Spinal cord (tissue), 10 donors: ENCODE results near the gene HCN3. TPM values are rescaled to one million over a fixed set of nuclear protein-coding genes. Genes with fewer than 3 reads are reported as not detected.
"Not testable (repeated sequence)": the region's sequence is repeated elsewhere in the genome, so short reads cannot be mapped to it uniquely, and the experiment has no call there.

ENCODE experiments used
- DNase-seq, 6 donors: peaks; one replicate each; pipeline versions ENCODE4 v3.0.0 to v3.0.0-alpha.2; 2013 to 2015; ENCODE audit warnings: low spot score in 6 of 6, low read depth in 4 of 6
- H3K27ac ChIP-seq: one replicate; pipeline ENCODE4 v1.5.1; 2013; ENCODE audit warnings: low read depth, low read length, control low read depth
- H3K27me3 ChIP-seq: one replicate; pipeline ENCODE4 v1.6.1; 2013; ENCODE audit warnings: low read length; ENCODE audit not compliant: control insufficient read depth, insufficient read depth
- H3K36me3 ChIP-seq: one replicate; pipeline ENCODE4 v1.6.1; 2013; ENCODE audit warnings: low read length; ENCODE audit not compliant: control insufficient read depth, insufficient read depth
- H3K4me1 ChIP-seq: one replicate; pipeline ENCODE4 v1.6.1; 2013; ENCODE audit warnings: low read length; ENCODE audit not compliant: control insufficient read depth, insufficient read depth
- H3K4me3 ChIP-seq: one replicate; pipeline ENCODE4 v1.5.1; 2013; ENCODE audit warnings: low read depth, low read length, control low read depth
- H3K9me3 ChIP-seq: one replicate; pipeline ENCODE4 v1.6.1; 2013; ENCODE audit warnings: low read length; ENCODE audit not compliant: control insufficient read depth, insufficient read depth
- WGBS: methylation state at CpG from one replicate; pipeline ENCODE4 v1.1.5; 2013; ENCODE audit warnings: missing lambda C conversion rate; ENCODE audit not compliant: insufficient coverage; 5-methylcytosine and 5-hydroxymethylcytosine counted together
- polyA plus RNA-seq, 2 donors: library from polyadenylated mRNA; unstranded; fragments of 120-200 nt; gene quantifications; one replicate each; pipeline ENCODE4 v1.2.1, GENCODE V29; 2013; ENCODE audit not compliant: insufficient read length in 2 of 2
- total RNA-seq, 2 donors: library from RNA; depleted of rRNA in 1 of 2; stranded (reverse); fragments of 120-200 nt in 1 of 2; fragments of >200 nt in 1 of 2; gene quantifications; one replicate each; pipeline versions ENCODE4 v1.2.3 to v1.2.4, GENCODE V29; 2013 to 2014
- donor health status: healthy.

HCN3 gene
- total and polyA plus RNA-seq, 4 donors, result 6.1 to 36.0 (median 18.8) TPM

DNA sequence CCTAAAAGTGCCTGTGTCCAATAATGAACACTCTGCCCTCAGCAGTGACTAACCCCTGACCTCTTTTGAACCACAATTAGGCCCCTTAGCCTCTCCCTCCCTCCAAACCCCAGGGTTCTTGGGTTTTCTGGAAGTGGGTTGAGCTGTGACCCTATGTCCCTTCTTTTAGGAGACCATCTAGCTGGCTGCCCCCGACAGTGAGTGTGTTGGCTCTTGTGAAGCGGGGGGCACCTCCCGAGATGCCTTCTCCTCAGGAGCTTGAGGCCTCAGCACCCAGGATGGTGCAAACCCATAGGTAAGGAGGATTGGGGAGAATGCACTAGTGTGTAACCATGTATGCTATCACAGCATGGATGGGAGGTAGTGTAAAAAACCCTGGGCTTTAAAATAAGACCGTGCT is 50.7 kb downstream of the HCN3 start:
- Histone ChIP-seq H3K4me3 (no peak overlapping the region), H3K9me3 (no peaks in the 10 kb centered on the region), H3K27ac (no peak overlapping the region), H3K36me3 (peaks cover 66% of the 10 kb centered on the region), H3K27me3 (no peaks in the 10 kb centered on the region), H3K4me1 (peaks cover 23% of the 10 kb centered on the region)
- WGBS, result 90% methylated on average over 4 of the region's 4 CpGs
- no peak for DNase-seq

DNA sequence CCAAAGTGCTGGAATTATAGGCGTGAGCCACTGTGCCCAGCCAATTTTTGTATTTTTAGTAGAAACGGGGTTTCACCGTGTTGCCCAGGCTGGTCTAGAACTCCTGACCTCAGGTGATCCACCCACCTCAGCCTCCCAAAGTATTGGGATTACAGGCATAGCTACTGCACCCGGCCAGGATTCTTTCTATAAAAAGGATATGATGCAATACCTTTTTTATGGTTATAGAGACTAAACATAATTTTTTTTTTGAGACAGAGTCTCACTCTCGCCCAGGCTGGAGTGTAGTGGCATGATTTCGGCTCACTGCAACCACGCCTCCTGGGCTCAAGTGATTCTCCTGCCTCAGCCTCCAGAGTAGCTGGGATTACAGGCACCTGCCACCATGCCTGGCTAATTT is 51.6 kb downstream of the HCN3 start:
- WGBS, result 98% methylated on average over 6 of the region's 7 CpGs
- H3K27me3 ChIP-seq, H3K4me3 ChIP-seq, DNase-seq, H3K9me3 ChIP-seq, H3K27ac ChIP-seq: not testable (repeated sequence)
- H3K4me1 ChIP-seq, result peaks cover 19% of the 10 kb centered on the region
- H3K36me3 ChIP-seq, result peaks cover 66% of the 10 kb centered on the region

DNA sequence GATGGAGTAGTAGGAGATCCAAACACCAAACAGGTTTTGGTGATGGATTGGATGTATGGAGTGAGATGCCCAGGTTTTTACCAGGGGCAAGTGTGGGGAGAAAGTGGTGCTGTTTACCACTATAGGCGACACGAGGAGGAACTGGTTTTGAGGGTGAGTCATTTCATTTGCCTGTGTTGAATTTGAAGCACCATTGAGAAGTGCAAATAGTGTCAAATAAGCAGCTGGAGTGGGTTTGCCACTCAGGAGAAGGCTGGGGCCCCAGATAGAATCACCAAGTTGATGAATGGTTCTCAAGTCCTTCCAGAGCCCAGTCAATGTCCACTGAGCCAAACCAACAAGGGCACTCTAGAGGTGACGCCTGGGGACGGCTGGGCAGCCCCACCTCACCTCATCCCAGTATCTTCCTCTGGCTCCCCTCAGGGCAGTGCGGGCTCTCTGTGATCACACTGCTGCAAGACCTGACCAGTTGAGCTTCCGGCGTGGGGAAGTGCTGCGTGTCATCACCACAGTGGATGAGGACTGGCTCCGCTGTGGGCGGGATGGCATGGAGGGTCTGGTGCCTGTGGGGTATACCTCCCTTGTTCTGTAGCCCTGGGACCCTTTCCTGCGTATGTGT is 52.8 kb downstream of the HCN3 start:
- Histone ChIP-seq H3K9me3 (no peaks in the 10 kb centered on the region), H3K4me1 (peaks cover 9% of the 10 kb centered on the region), H3K36me3 (peaks cover 68% of the 10 kb centered on the region), H3K27ac (no peak overlapping the region), H3K27me3 (no peaks in the 10 kb centered on the region), H3K4me3 (no peak overlapping the region)
- no peak for DNase-seq
- WGBS, result 96% methylated on average over 10 of the region's 11 CpGs

DNA sequence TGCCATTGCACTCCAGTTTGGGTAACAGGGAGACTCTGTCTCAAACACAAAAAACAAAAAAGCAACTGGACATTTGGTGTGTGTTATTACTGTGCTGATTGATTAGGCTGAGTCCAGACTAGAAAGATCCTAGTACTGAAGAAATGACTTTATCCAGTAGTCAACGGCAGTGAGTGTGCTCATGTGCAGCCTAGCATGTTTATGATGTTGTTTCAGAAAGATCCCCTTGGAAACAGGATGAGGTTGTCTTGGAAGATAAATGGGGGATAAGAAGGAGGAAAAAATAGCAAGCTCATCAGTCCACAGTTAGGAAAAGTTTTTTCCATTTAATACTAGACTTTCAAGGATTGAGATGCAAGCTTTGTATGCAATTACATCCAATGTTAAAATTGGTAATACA is 57.7 kb downstream of the HCN3 start:
- H3K4me3 ChIP-seq, result no peak overlapping the region
- DNase-seq, result peak in 1 of 6 donors; percentile 9
- peaks cover 35% of the 10 kb centered on the region for H3K36me3 ChIP-seq
- H3K27me3 ChIP-seq, result no peaks in the 10 kb centered on the region
- WGBS, result 43% methylated on average over 1 of the region's 1 CpG
- no peaks in the 10 kb centered on the region for H3K4me1 ChIP-seq
- no peaks in the 10 kb centered on the region for H3K9me3 ChIP-seq
- H3K27ac ChIP-seq, result no peak overlapping the region

Other genes starting within 250 kb of the HCN3 start
- gene DCST2, start 243.7 kb upstream of the HCN3 start, total RNA-seq, result 1 to 10 TPM in 1 of 2 donors, under 1 TPM in 1; 0.10 to 1.0 TPM
- gene DCST2, start 243.7 kb upstream of the HCN3 start, polyA plus RNA-seq, result 1 to 10 TPM; 1.1 to 1.2 TPM
- gene DCST1, start 243.6 kb upstream of the HCN3 start, total RNA-seq, result not detected
- gene DCST1, start 243.6 kb upstream of the HCN3 start, polyA plus RNA-seq, result under 1 TPM; 0.11 to 0.33 TPM
- 10 to 100 TPM; 29.9 to 58.5 TPM for gene ADAM15, start 226.1 kb upstream of the HCN3 start, total RNA-seq
- 100 to 1,000 TPM in 1 of 2 donors, 10 to 100 TPM in 1; 73.1 to 100 TPM for gene ADAM15, start 226.1 kb upstream of the HCN3 start, polyA plus RNA-seq
- 10 to 100 TPM in 1 of 2 donors, 1 to 10 TPM in 1; 3.5 to 13.9 TPM for gene EFNA4, start 213.7 kb upstream of the HCN3 start, total RNA-seq
- gene EFNA4, start 213.7 kb upstream of the HCN3 start, polyA plus RNA-seq, result 1 to 10 TPM; 5.1 to 6.8 TPM
- gene EFNA3, start 198.6 kb upstream of the HCN3 start, total RNA-seq, result 10 to 100 TPM; 12.3 to 13.6 TPM
- 10 to 100 TPM; 46.6 to 50.6 TPM for gene EFNA3, start 198.6 kb upstream of the HCN3 start, polyA plus RNA-seq
- 10 to 100 TPM; 14.8 to 27.8 TPM for gene EFNA1, start 149.6 kb upstream of the HCN3 start, total RNA-seq
- gene EFNA1, start 149.6 kb upstream of the HCN3 start, polyA plus RNA-seq, result 10 to 100 TPM; 17.9 to 23.3 TPM
- 10 to 100 TPM; 12.1 to 35.8 TPM for gene SLC50A1, start 141.6 kb upstream of the HCN3 start, total RNA-seq
- gene SLC50A1, start 141.6 kb upstream of the HCN3 start, polyA plus RNA-seq, result 10 to 100 TPM; 18.2 to 26.9 TPM
- gene DPM3, start 136.9 kb upstream of the HCN3 start, total RNA-seq, result 10 to 100 TPM; 16.2 to 46.6 TPM
- 10 to 100 TPM; 41.7 to 47.2 TPM for gene DPM3, start 136.9 kb upstream of the HCN3 start, polyA plus RNA-seq
- gene KRTCAP2, start 104.2 kb upstream of the HCN3 start, total RNA-seq, result 100 to 1,000 TPM in 1 of 2 donors, 10 to 100 TPM in 1; 81.9 to 140 TPM
- 100 to 1,000 TPM; 130 to 132 TPM for gene KRTCAP2, start 104.2 kb upstream of the HCN3 start, polyA plus RNA-seq
- 1 to 10 TPM; 6.7 to 6.8 TPM for gene TRIM46, start 103.6 kb upstream of the HCN3 start, total RNA-seq
- 10 to 100 TPM; 29.5 to 37.6 TPM for gene TRIM46, start 103.6 kb upstream of the HCN3 start, polyA plus RNA-seq
- gene THBS3, start 69.6 kb upstream of the HCN3 start, total RNA-seq, result 10 to 100 TPM; 18.2 to 39.1 TPM
- 10 to 100 TPM; 34.4 to 57.6 TPM for gene THBS3, start 69.6 kb upstream of the HCN3 start, polyA plus RNA-seq
- gene MTX1, start 68.8 kb upstream of the HCN3 start, total RNA-seq, result 10 to 100 TPM; 15.8 to 43.1 TPM
- 10 to 100 TPM; 35.8 to 40.2 TPM for gene MTX1, start 68.8 kb upstream of the HCN3 start, polyA plus RNA-seq
- gene ENTREP3, start 22.0 kb upstream of the HCN3 start, total RNA-seq, result 1 to 10 TPM; 8.5 to 9.8 TPM
- gene ENTREP3, start 22.0 kb upstream of the HCN3 start, polyA plus RNA-seq, result 10 to 100 TPM; 30.6 to 42.5 TPM
- gene SCAMP3, start 15.1 kb upstream of the HCN3 start, total RNA-seq, result 10 to 100 TPM; 26.3 to 51.2 TPM
- 100 to 1,000 TPM in 1 of 2 donors, 10 to 100 TPM in 1; 89.1 to 103 TPM for gene SCAMP3, start 15.1 kb upstream of the HCN3 start, polyA plus RNA-seq
- 10 to 100 TPM; 25.2 to 42.6 TPM for gene CLK2, start 4.0 kb upstream of the HCN3 start, total RNA-seq
- gene CLK2, start 4.0 kb upstream of the HCN3 start, polyA plus RNA-seq, result 10 to 100 TPM; 49.2 to 61.1 TPM
- gene PKLR, start 24.0 kb downstream of the HCN3 start, total RNA-seq, result under 1 TPM; 0.11 to 0.20 TPM
- under 1 TPM; 0.14 to 0.15 TPM for gene PKLR, start 24.0 kb downstream of the HCN3 start, polyA plus RNA-seq
- 100 to 1,000 TPM; 144 to 249 TPM for gene FDPS, start 31.4 kb downstream of the HCN3 start, total RNA-seq
- gene FDPS, start 31.4 kb downstream of the HCN3 start, polyA plus RNA-seq, result 100 to 1,000 TPM; 202 to 239 TPM
- 10 to 100 TPM; 28.4 to 35.1 TPM for gene RUSC1, start 43.4 kb downstream of the HCN3 start, total RNA-seq
- 100 to 1,000 TPM; 121 to 129 TPM for gene RUSC1, start 43.4 kb downstream of the HCN3 start, polyA plus RNA-seq